IMR-90 (cell line): ENCODE measurements around the gene LY86. TPM values are rescaled to one million over a fixed set of nuclear protein-coding genes. Genes with fewer than 3 reads are reported as not detected.
"Not testable (repeated sequence)": the region's sequence is repeated elsewhere in the genome, so short reads cannot be mapped to it uniquely, and the experiment has no call there.

Experiments
- ATAC-seq: fragments of 200-7000 bp; cut with Tn5 transposase; 2 replicates; pipeline ENCODE4 v1.9.1; 2020; ENCODE audit warnings: low read depth, mild to moderate bottlenecking, moderate library complexity
- BruUV-seq: library from RNA; stranded (reverse); fragments of 400-500 nt; replicated peaks from 2 replicates; lab custom pipeline; 2021; lab: Mats Ljungman, UMichigan
- CTCF ChIA-PET: fragments of 300-600 bp; formaldehyde crosslinking; extraction: SDS; loops from one replicate; lab custom pipeline; 2021; ENCODE audit warnings: antibody characterized with exemption; lab: Yijun Ruan, JAX
- POLR2A ChIA-PET: fragments of 300-600 bp; sonication (Branson Sonifier 250); formaldehyde crosslinking; loops from one replicate; lab custom pipeline; 2022; ENCODE audit warnings: antibody characterized with exemption; ENCODE audit not compliant: unreplicated experiment; lab: Charles Lee
- DNase-seq: peaks from one replicate; pipeline ENCODE4 v3.0.0; 2013
- H2AFZ ChIP-seq: replicated peaks from 2 replicates; pipeline ENCODE3; 2013; ENCODE audit warnings: low read length, mild to moderate bottlenecking; ENCODE audit not compliant: poor library complexity
- H2AK5ac ChIP-seq: 2 replicates; pipeline ENCODE4 v1.6.1; 2013; ENCODE audit warnings: low read depth, low read length, inconsistent platforms
- H2AK9ac ChIP-seq: replicated peaks from 2 replicates; pipeline ENCODE3; 2013; ENCODE audit warnings: mild to moderate bottlenecking, low read depth, low read length, moderate library complexity; ENCODE audit not compliant: poor library complexity
- H2BK120ac ChIP-seq: 2 replicates; pipeline ENCODE4 v1.6.1; 2013; ENCODE audit warnings: low read depth, low read length, inconsistent platforms
- H2BK15ac ChIP-seq: 3 replicates; pipeline ENCODE4 v1.6.1; 2013; ENCODE audit warnings: low read depth, low read length, inconsistent platforms
- H2BK20ac ChIP-seq: 2 replicates; pipeline ENCODE4 v1.6.1; 2013; ENCODE audit warnings: low read depth, mild to moderate bottlenecking, inconsistent platforms, low read length, moderate library complexity
- H2BK5ac ChIP-seq: 2 replicates; pipeline ENCODE4 v1.6.1; 2013; ENCODE audit warnings: mild to moderate bottlenecking, low read depth, low read length, inconsistent platforms; ENCODE audit not compliant: poor library complexity, severe bottlenecking
- H3K14ac ChIP-seq: replicated peaks from 2 replicates; pipeline ENCODE4 v1.6.1; 2013; ENCODE audit warnings: low read depth, low read length, inconsistent platforms
- H3K18ac ChIP-seq: 2 replicates; pipeline ENCODE4 v1.6.1; 2013; ENCODE audit warnings: low read depth, low read length, control low read depth
- H3K23ac ChIP-seq: 2 replicates; pipeline ENCODE4 v1.6.1; 2013; ENCODE audit warnings: low read depth, low read length, inconsistent platforms
- H3K27ac ChIP-seq: 2 replicates; pipeline ENCODE4 v1.5.1; 2013; ENCODE audit warnings: mild to moderate bottlenecking, control low read depth, low read length; ENCODE audit not compliant: insufficient read depth
- H3K27me3 ChIP-seq: 2 replicates; pipeline ENCODE4 v1.6.1; 2013; ENCODE audit warnings: low read length; ENCODE audit not compliant: control insufficient read depth, insufficient read depth
- H3K36me3 ChIP-seq: 2 replicates; pipeline ENCODE4 v1.6.1; 2013; ENCODE audit warnings: low read length, mixed read lengths; ENCODE audit not compliant: control insufficient read depth, insufficient read depth
- H3K4ac ChIP-seq: 2 replicates; pipeline ENCODE4 v1.6.1; 2013; ENCODE audit warnings: low read depth, low read length, inconsistent platforms
- H3K4me1 ChIP-seq: 2 replicates; pipeline ENCODE4 v1.6.1; 2013; ENCODE audit warnings: low read length, mixed read lengths; ENCODE audit not compliant: control insufficient read depth, insufficient read depth
- H3K4me2 ChIP-seq: 2 replicates; pipeline ENCODE4 v1.6.1; 2013; ENCODE audit warnings: low read depth, mild to moderate bottlenecking, control low read depth, low read length, moderate library complexity
- H3K4me3 ChIP-seq: 2 replicates; pipeline ENCODE4 v1.5.1; 2013; ENCODE audit warnings: low read depth, mild to moderate bottlenecking, control low read depth, low read length, moderate library complexity; ENCODE audit not compliant: insufficient read depth
- H3K56ac ChIP-seq: 2 replicates; pipeline ENCODE4 v1.6.1; 2013; ENCODE audit warnings: low read length, inconsistent platforms; ENCODE audit not compliant: insufficient read depth; ENCODE audit errors: extremely low read depth
- H3K79me1 ChIP-seq, 2 experiments: 2 replicates each; pipeline ENCODE4 v1.6.1; 2013; ENCODE audit warnings: low read length in 2 of 2, inconsistent platforms in 1 of 2, low read depth in 1 of 2
- H3K9ac ChIP-seq: 2 replicates; pipeline ENCODE4 v1.6.1; 2013; ENCODE audit warnings: low read depth, low read length, control low read depth
- H3K9me1 ChIP-seq: 2 replicates; pipeline ENCODE4 v1.6.1; 2013; ENCODE audit warnings: low read length, inconsistent platforms; ENCODE audit not compliant: insufficient read depth
- H3K9me3 ChIP-seq: 2 replicates; pipeline ENCODE4 v1.6.1; 2013; ENCODE audit warnings: low read length; ENCODE audit not compliant: control insufficient read depth, insufficient read depth
- H4K20me1 ChIP-seq: 2 replicates; pipeline ENCODE4 v1.6.1; 2013; ENCODE audit warnings: low read length, inconsistent platforms; ENCODE audit not compliant: insufficient read depth
- H4K5ac ChIP-seq: 2 replicates; pipeline ENCODE4 v1.6.1; 2013; ENCODE audit warnings: mild to moderate bottlenecking, low read depth, low read length, control low read depth
- H4K8ac ChIP-seq, 2 experiments: 2 replicates each; pipeline ENCODE4 v1.6.1; 2013; ENCODE audit warnings: low read depth in 2 of 2, low read length in 2 of 2, control low read depth in 1 of 2, inconsistent platforms in 1 of 2
- H4K91ac ChIP-seq: 2 replicates; pipeline ENCODE4 v1.6.1; 2013; ENCODE audit warnings: low read depth, low read length, inconsistent platforms; ENCODE audit not compliant: insufficient read depth
- CEBPB ChIP-seq: IDR thresholded peaks from 2 replicates; pipeline ENCODE4 v1.6.1; 2012; ENCODE audit warnings: low read depth, low read length, improper control_type of control experiment
- CHD1 ChIP-seq: IDR thresholded peaks from 2 replicates; pipeline ENCODE4 v1.6.1; 2012; ENCODE audit warnings: low read depth, low read length, improper control_type of control experiment
- NFE2L2 ChIP-seq: fragments of 150-350 bp; IDR thresholded peaks from 2 replicates; pipeline ENCODE4 v1.6.1; 2016; ENCODE audit warnings: low read depth, mild to moderate bottlenecking, low read length
- POLR2A ChIP-seq: IDR thresholded peaks from 2 replicates; pipeline ENCODE4 v1.6.1; 2012; ENCODE audit warnings: mild to moderate bottlenecking, low read depth, low read length
- RAD21 ChIP-seq: IDR thresholded peaks from 2 replicates; pipeline ENCODE4 v1.6.1; 2012; ENCODE audit warnings: low read length, improper control_type of control experiment
- USF2 ChIP-seq: fragments of 150-350 bp; IDR thresholded peaks from 2 replicates; pipeline ENCODE4 v1.6.1; 2017; ENCODE audit warnings: mild to moderate bottlenecking, antibody characterized with exemption, low read length, low read depth
- WGBS, 2 experiments: methylation state at CpG; one replicate each; pipeline versions ENCODE4 v1.1.5 to v1.1.7; 2013; ENCODE audit warnings: missing lambda C conversion rate in 2 of 2; ENCODE audit not compliant: insufficient read length in 1 of 2; ENCODE audit errors: extremely low coverage in 2 of 2; 5-methylcytosine and 5-hydroxymethylcytosine counted together
- dilution Hi-C: fragments of 300-500 bp; cut with HindIII; formaldehyde crosslinking; loops from one replicate; pipeline ENCODE4 v1.14.3; 2018; ENCODE audit warnings: low sequenced_read_pairs; ENCODE audit not compliant: unreplicated experiment
- in situ Hi-C: fragments of 300-500 bp; cut with MboI; formaldehyde crosslinking; loops from 3 replicates; pipeline ENCODE4 v1.14.3; 2019; ENCODE audit warnings: low sequenced_read_pairs, inconsistent platforms, mixed read lengths
- intact Hi-C: fragments of 100-400 bp; cut with micrococcal nuclease; formaldehyde crosslinking; loops from 2 replicates; pipeline ENCODE4 v1.10.0; 2022
- polyA plus RNA-seq, 3 experiments: library from polyadenylated mRNA; depleted of rRNA; stranded (reverse); fragments of >200 nt; gene quantifications; 2 replicates each; pipeline ENCODE4 v1.2.3, GENCODE V29; 2012; ENCODE audit warnings: low replicate concordance in 1 of 3
- total RNA-seq: library from RNA; depleted of rRNA; stranded (reverse); fragments of >200 nt; gene quantifications from 2 replicates; pipeline ENCODE4 v1.2.3, GENCODE V29; 2012

Gene LY86
- total and polyA plus RNA-seq, 2 of the 4 experiments (the other 2 are of a cell fraction) = not detected

- Histone ChIP-seq H3K36me3 (no peaks in the 10 kb centered on the region), H3K4me1 (no peaks in the 10 kb centered on the region), H3K27ac (no peak overlapping the region), H2AFZ (no peak overlapping the region), H4K91ac (no peak overlapping the region), H4K5ac (no peak overlapping the region), H3K27me3 (no peaks in the 10 kb centered on the region), H4K8ac (no peak overlapping the region), H2BK120ac (no peak overlapping the region), H3K79me1 (no peaks in the 10 kb centered on the region), H2BK5ac (no peak overlapping the region), H3K56ac (no peak overlapping the region), H3K9me3 (peaks cover 14% of the 10 kb centered on the region), H3K14ac (no peak overlapping the region), H3K18ac (no peak overlapping the region), H3K9ac (no peak overlapping the region), H3K9me1 (no peaks in the 10 kb centered on the region), H2AK5ac (no peak overlapping the region), H2AK9ac (no peak overlapping the region), H3K4ac (no peak overlapping the region), H3K4me3 (no peak overlapping the region), H2BK20ac (no peak overlapping the region), H2BK15ac (no peak overlapping the region), H4K20me1 (no peaks in the 10 kb centered on the region), H3K4me2 (no peak overlapping the region), H3K23ac (no peak overlapping the region)
- in situ Hi-C loops = no loop called here
- BruUV-seq = no TSS peak
- intact Hi-C loops = no loop called here
- ATAC-seq (no peak), DNase-seq (no peak)
- ChIA-PET CTCF (no interaction called here), POLR2A (no interaction called here)
- no CpG with 5 or more reads among the region's 7 CpGs for WGBS, 2 experiments
- dilution Hi-C loops = no loop called here
- TF ChIP-seq POLR2A = no peak
- no peak for TF ChIP-seq CEBPB
- TF ChIP-seq CHD1 = no peak
- TF ChIP-seq USF2 = no peak
- no peak for TF ChIP-seq RAD21
- TF ChIP-seq NFE2L2 = no peak
These were observed 23.8 kb downstream of the LY86 start for GRCh38 chr6:6612308-6612707.

- H4K5ac ChIP-seq, H2BK15ac ChIP-seq, H3K4me2 ChIP-seq, H3K23ac ChIP-seq, H3K9me1 ChIP-seq, H3K27me3 ChIP-seq, H3K56ac ChIP-seq, H4K8ac ChIP-seq, H2BK120ac ChIP-seq, H3K27ac ChIP-seq, CTCF ChIA-PET, H3K4ac ChIP-seq, H2AK5ac ChIP-seq, H4K20me1 ChIP-seq, H3K14ac ChIP-seq, POLR2A ChIA-PET, dilution Hi-C loops, H3K79me1 ChIP-seq, H2AK9ac ChIP-seq, H3K4me3 ChIP-seq, DNase-seq, H4K91ac ChIP-seq, H3K36me3 ChIP-seq, H2BK20ac ChIP-seq, H2AFZ ChIP-seq, H3K9ac ChIP-seq, H3K18ac ChIP-seq, in situ Hi-C loops, H3K4me1 ChIP-seq, ATAC-seq, H2BK5ac ChIP-seq, BruUV-seq, intact Hi-C loops: not testable (repeated sequence)
- H3K9me3 ChIP-seq = peaks cover 14% of the 10 kb centered on the region
- WGBS, 2 experiments = 81% methylated on average over 11 of the region's 43 CpGs; no CpG with 5 or more reads in 1 of the 2 experiments
These were observed 24.7 kb downstream of the LY86 start for GRCh38 chr6:6613103-6613718.
